ENCODE results near the gene CTDSPL. TPM values are rescaled to one million over a fixed set of nuclear protein-coding genes. Genes with fewer than 3 reads are reported as not detected.

The CTDSPL gene, protein sequence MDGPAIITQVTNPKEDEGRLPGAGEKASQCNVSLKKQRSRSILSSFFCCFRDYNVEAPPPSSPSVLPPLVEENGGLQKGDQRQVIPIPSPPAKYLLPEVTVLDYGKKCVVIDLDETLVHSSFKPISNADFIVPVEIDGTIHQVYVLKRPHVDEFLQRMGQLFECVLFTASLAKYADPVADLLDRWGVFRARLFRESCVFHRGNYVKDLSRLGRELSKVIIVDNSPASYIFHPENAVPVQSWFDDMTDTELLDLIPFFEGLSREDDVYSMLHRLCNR
- total RNA-seq: 39.7 and 39.9 TPM in 2 replicates

DNA sequence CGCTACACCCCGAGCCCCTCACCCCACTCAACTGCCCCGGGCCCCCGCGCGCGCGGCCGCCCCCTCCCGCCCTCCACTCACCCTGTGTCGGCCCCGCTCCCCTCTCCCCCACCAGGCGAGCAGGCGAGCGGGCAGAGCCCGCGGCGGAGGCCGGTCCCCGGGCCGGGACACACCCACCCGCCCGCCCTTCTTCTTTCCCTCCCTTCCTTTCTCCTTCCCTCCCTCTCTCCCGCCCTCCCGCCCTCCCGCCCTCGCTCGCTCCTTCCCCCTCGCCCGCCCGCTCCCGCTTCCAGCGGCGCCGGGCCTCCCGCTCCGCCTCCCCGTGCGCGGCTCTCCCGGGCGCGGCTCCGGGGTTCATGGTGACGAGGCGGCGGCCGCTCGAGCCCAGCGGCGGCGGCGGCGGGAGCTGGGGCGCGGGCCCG, at the start of gene CTDSPL:
CTDSPL (plus strand) TSS at position 261 of the 422 bp plus-strand sequence. CDS start 320 bp downstream, outside the sequence.

DNA sequence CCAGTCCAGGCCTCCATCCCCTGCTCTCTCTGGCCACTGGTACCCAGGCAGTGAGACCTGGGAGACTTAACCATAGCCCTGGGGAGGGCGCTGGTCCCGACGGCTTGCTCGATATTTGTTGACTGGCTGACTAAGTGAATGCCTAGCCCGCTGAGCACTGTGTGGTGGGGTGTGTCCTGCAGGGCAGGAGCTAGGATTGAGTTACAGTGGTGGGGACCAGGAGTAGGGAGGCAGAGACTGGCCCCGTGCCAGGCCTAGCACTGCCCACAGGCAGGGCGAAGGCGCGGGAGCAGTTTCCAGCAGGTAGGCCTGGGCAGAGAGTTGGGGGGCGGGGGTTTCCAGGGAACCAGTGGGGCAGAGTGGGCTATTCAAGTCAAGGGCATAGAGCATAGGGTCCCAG, 128.8 kb downstream of the CTDSPL start, which contains the start of gene VILL:
VILL (plus strand) TSS at position 260 of the 400 bp plus-strand sequence. CDS start 2,887 bp downstream, outside the sequence.

DNA sequence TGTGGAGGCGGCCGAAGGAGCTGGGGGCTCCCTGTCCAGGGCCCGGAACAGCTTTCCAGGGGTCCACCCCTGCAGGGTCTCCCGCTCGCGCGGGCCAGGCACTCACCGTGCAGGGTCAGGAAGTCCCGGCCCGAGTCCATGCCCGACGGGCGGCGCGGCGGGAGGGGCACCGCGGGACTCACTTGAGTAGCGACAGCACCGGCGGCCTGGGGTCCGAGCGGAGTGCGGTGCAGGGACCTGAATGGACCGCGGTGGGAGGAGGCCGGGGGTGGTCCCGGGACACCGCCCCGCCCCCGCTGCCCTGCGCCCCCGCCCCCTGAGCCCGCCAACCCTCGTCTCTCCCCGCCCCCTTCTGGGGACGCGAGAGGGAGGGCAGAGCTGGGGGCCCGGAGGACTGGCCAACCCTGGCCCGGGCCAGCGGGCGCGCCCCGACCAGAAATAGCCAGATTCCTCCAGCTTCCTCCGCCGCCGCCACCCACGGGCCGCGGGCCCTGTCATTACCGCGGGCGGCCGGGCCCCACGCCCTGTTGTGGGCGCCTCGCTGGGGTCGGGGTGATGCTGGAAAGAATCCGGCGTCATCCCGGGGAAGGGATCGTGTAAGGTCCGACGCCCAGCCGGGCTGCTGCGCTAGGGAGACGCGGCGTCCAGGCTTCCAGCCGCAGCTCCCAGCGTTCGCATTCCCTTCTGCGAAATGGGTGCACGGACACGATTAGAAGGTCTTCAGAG, 167.9 kb downstream of the CTDSPL start, which contains the start of gene PLCD1:
PLCD1 (minus strand) TSS at position 243 of the 726 bp plus-strand sequence; CDS start at position 140, 103 bp downstream.

Other genes starting within 250 kb of the CTDSPL start
- 7.0 and 10.2 TPM in 2 replicates for gene VILL, start 128.9 kb downstream of the CTDSPL start, total RNA-seq
- gene PLCD1, start 167.8 kb downstream of the CTDSPL start, total RNA-seq: 29.1 and 33.1 TPM in 2 replicates
- gene DLEC1, start 177.3 kb downstream of the CTDSPL start, total RNA-seq: under 0.01 and 0.12 TPM in 2 replicates